A673 (cell line): ENCODE results near the gene PCSK1N.

Experiments used
- CTCF ChIP-seq: fragments of 300-800, 200-600 bp; sonication (generic); conservative IDR thresholded peaks from 2 replicates; pipeline ENCODE4 v1.5.1; 2017; ENCODE audit warnings: low read depth, mild to moderate bottlenecking, antibody characterized with exemption, low read length, moderate library complexity, mixed read lengths
- EZH2 ChIP-seq: fragments of 200-600 bp; sonication (generic); IDR thresholded peaks from 2 replicates; pipeline ENCODE4 v1.6.1; 2017; ENCODE audit warnings: borderline replicate concordance, low read depth, mild to moderate bottlenecking, mixed read lengths, antibody characterized with exemption, low read length; ENCODE audit not compliant: poor library complexity, severe bottlenecking

- TF ChIP-seq CTCF (no peak), EZH2 (no peak)
These were observed 4.1 kb downstream of the PCSK1N start for GRCh38 chrX:48831136-48831908.
